H9 (cell line): ENCODE results near the gene TEAD1. TPM values are rescaled to one million over a fixed set of nuclear protein-coding genes. Genes with fewer than 3 reads are reported as not detected.

ENCODE experiments used
- DNase-seq: peaks from one replicate; pipeline ENCODE4 v3.0.0-alpha.2; 2017
- H2AFZ ChIP-seq: one replicate; pipeline ENCODE4 v1.6.1; 2013; ENCODE audit warnings: mild to moderate bottlenecking, low read length, control low read depth, moderate library complexity
- H2AK5ac ChIP-seq: 2 replicates; pipeline ENCODE4 v1.6.1; 2013; ENCODE audit warnings: low read length, control low read depth, mixed read lengths; ENCODE audit not compliant: insufficient read length
- H2BK120ac ChIP-seq: one replicate; pipeline ENCODE4 v1.6.1; 2013; ENCODE audit warnings: low read depth, mild to moderate bottlenecking, low read length, control low read depth, inconsistent platforms; ENCODE audit not compliant: poor library complexity, severe bottlenecking
- H2BK12ac ChIP-seq: 2 replicates; pipeline ENCODE4 v1.6.1; 2013; ENCODE audit warnings: low read length, control low read depth, mixed read lengths, low read depth; ENCODE audit not compliant: insufficient read length
- H2BK15ac ChIP-seq: 2 replicates; pipeline ENCODE4 v1.6.1; 2013; ENCODE audit warnings: low read depth, low read length, control low read depth
- H2BK20ac ChIP-seq: one replicate; pipeline ENCODE4 v1.6.1; 2013; ENCODE audit warnings: low read depth, mild to moderate bottlenecking, low read length, control low read depth, inconsistent platforms; ENCODE audit not compliant: poor library complexity, severe bottlenecking
- H2BK5ac ChIP-seq: 2 replicates; pipeline ENCODE4 v1.6.1; 2013; ENCODE audit warnings: low read length, control low read depth, mixed read lengths; ENCODE audit not compliant: insufficient read length
- H3K14ac ChIP-seq: 2 replicates; pipeline ENCODE4 v1.6.1; 2013; ENCODE audit warnings: low read length, control low read depth; ENCODE audit not compliant: insufficient read depth
- H3K18ac ChIP-seq: 2 replicates; pipeline ENCODE4 v1.6.1; 2013; ENCODE audit warnings: low read depth, mild to moderate bottlenecking, mixed read lengths, low read length, control low read depth; ENCODE audit not compliant: insufficient read length
- H3K23ac ChIP-seq: 2 replicates; pipeline ENCODE4 v1.6.1; 2013; ENCODE audit warnings: low read length, control low read depth, mixed read lengths, low read depth; ENCODE audit not compliant: insufficient read length
- H3K23me2 ChIP-seq: 2 replicates; pipeline ENCODE4 v1.6.1; 2013; ENCODE audit warnings: low read depth, mild to moderate bottlenecking, mixed read lengths, low read length, control low read depth; ENCODE audit not compliant: insufficient read length, poor library complexity, severe bottlenecking
- H3K27ac ChIP-seq: 2 replicates; pipeline ENCODE4 v1.5.1; 2013; ENCODE audit warnings: low read length, control low read depth, mixed read lengths, low read depth; ENCODE audit not compliant: insufficient read length
- H3K27me3 ChIP-seq: 2 replicates; pipeline ENCODE4 v1.6.1; 2013; ENCODE audit warnings: low read length, control low read depth, inconsistent platforms; ENCODE audit not compliant: insufficient read depth
- H3K4ac ChIP-seq: 2 replicates; pipeline ENCODE4 v1.6.1; 2013; ENCODE audit warnings: low read depth, mild to moderate bottlenecking, control low read depth, inconsistent platforms, low read length, moderate library complexity
- H3K4me1 ChIP-seq: 2 replicates; pipeline ENCODE4 v1.6.1; 2013; ENCODE audit warnings: low read length, control low read depth, inconsistent platforms; ENCODE audit not compliant: insufficient read depth
- H3K4me2 ChIP-seq: 2 replicates; pipeline ENCODE4 v1.6.1; 2013; ENCODE audit warnings: low read length, control low read depth, mixed read lengths; ENCODE audit not compliant: insufficient read length, insufficient read depth
- H3K56ac ChIP-seq: 2 replicates; pipeline ENCODE4 v1.6.1; 2013; ENCODE audit warnings: low read depth, mild to moderate bottlenecking, mixed read lengths, low read length, control low read depth; ENCODE audit not compliant: insufficient read length
- H3K79me1 ChIP-seq: 2 replicates; pipeline ENCODE4 v1.6.1; 2013; ENCODE audit warnings: low read depth, mild to moderate bottlenecking, moderate library complexity, low read length, control low read depth, inconsistent platforms; ENCODE audit not compliant: insufficient read depth, poor library complexity, severe bottlenecking
- H3K79me2 ChIP-seq: 2 replicates; pipeline ENCODE4 v1.6.1; 2013; ENCODE audit warnings: low read length, control low read depth, inconsistent platforms; ENCODE audit not compliant: insufficient read depth
- H3K9ac ChIP-seq: 2 replicates; pipeline ENCODE4 v1.6.1; 2013; ENCODE audit warnings: low read length, control low read depth, mixed read lengths; ENCODE audit not compliant: insufficient read length; ENCODE audit errors: extremely low read depth
- H3K9me3 ChIP-seq: one replicate; pipeline ENCODE4 v1.6.1; 2013; ENCODE audit warnings: low read depth, low read length, inconsistent platforms; ENCODE audit not compliant: control insufficient read depth
- H3T11ph ChIP-seq: one replicate; pipeline ENCODE4 v1.6.1; 2013; ENCODE audit warnings: mild to moderate bottlenecking, low read length, control low read depth, inconsistent platforms
- H4K20me1 ChIP-seq: one replicate; pipeline ENCODE4 v1.6.1; 2013; ENCODE audit not compliant: control insufficient read depth, insufficient read length, insufficient read depth
- H4K5ac ChIP-seq: 2 replicates; pipeline ENCODE4 v1.6.1; 2013; ENCODE audit warnings: low read depth, mild to moderate bottlenecking, mixed read lengths, low read length, control low read depth; ENCODE audit not compliant: insufficient read length
- H4K8ac ChIP-seq: replicated peaks from 2 replicates; pipeline ENCODE4 v1.6.1; 2013; ENCODE audit warnings: low read length, control low read depth, mixed read lengths, low read depth; ENCODE audit not compliant: insufficient read length
- H4K91ac ChIP-seq: 2 replicates; pipeline ENCODE4 v1.6.1; 2013; ENCODE audit warnings: low read depth, mild to moderate bottlenecking, moderate library complexity, mixed read lengths, low read length, control low read depth; ENCODE audit not compliant: insufficient read length
- H3K27ac Mint-ChIP-seq, 3 experiments: 2 replicates in 2 of 3; 3 replicates in 1 of 3; pipeline ENCODE4 v1.8.0; 2020 to 2021; ENCODE audit warnings: mixed read lengths in 3 of 3, mild to moderate bottlenecking in 1 of 3, moderate library complexity in 1 of 3
- H3K27me3 Mint-ChIP-seq: 2 replicates; pipeline ENCODE4 v1.8.0; 2021; ENCODE audit warnings: low read depth, mild to moderate bottlenecking, moderate library complexity, mixed read lengths
- H3K36me3 Mint-ChIP-seq, 3 experiments: 2 replicates in 2 of 3; 3 replicates in 1 of 3; pipeline ENCODE4 v1.8.0; 2020 to 2021; ENCODE audit warnings: low read depth in 3 of 3, mixed read lengths in 3 of 3; ENCODE audit not compliant: insufficient read depth in 1 of 3
- H3K4me1 Mint-ChIP-seq, 2 experiments: 2 replicates each; pipeline ENCODE4 v1.8.0; 2020; ENCODE audit warnings: mixed read lengths in 2 of 2
- H3K4me3 Mint-ChIP-seq, 2 experiments: 2 replicates in 1 of 2; 3 replicates in 1 of 2; pipeline ENCODE4 v1.8.0; 2020 to 2021; ENCODE audit warnings: mild to moderate bottlenecking in 2 of 2, mixed read lengths in 2 of 2, moderate library complexity in 1 of 2
- H3K9me3 Mint-ChIP-seq, 2 experiments: 2 replicates in 1 of 2; 3 replicates in 1 of 2; pipeline ENCODE4 v1.8.0; 2020; ENCODE audit warnings: mild to moderate bottlenecking in 2 of 2, mixed read lengths in 2 of 2, moderate library complexity in 1 of 2
- CTCF ChIP-seq: fragments of 200-600 bp; sonication (generic); conservative IDR thresholded peaks from 3 replicates; pipeline ENCODE4 v1.8.0; 2021; ENCODE audit warnings: antibody characterized with exemption, mild to moderate bottlenecking
- WGBS: extraction: QIAGEN DNeasy Blood & Tissue Kit; methylation state at CpG from one replicate; pipeline ENCODE4 v1.1.7; 2013; ENCODE audit warnings: missing lambda C conversion rate, low lambda C conversion rate, mixed read lengths; ENCODE audit not compliant: insufficient read length; ENCODE audit errors: extremely low coverage; 5-methylcytosine and 5-hydroxymethylcytosine counted together
- total RNA-seq: library from RNA; stranded (reverse); gene quantifications from 2 replicates; pipeline ENCODE4 v1.2.1, GENCODE V29; 2021

The TEAD1 gene
- total RNA-seq, 1 experiment from 2014 or later: 75.1 TPM

GRCh38 chr11:12943311-12943710 lies 269.1 kb downstream of the TEAD1 start:
- H3K56ac ChIP-seq: no peak overlapping the region
- H3K27ac Mint-ChIP-seq: no peak overlapping the region
- H2BK12ac ChIP-seq: no peak overlapping the region
- no peaks in the 10 kb centered on the region for H3K79me2 ChIP-seq
- H2BK5ac ChIP-seq: no peak overlapping the region
- H4K8ac ChIP-seq: no peak overlapping the region
- no peak overlapping the region for H3K27ac ChIP-seq
- H2AK5ac ChIP-seq: no peak overlapping the region
- H3K4me3 Mint-ChIP-seq: no peak overlapping the region
- no peak overlapping the region for H2AFZ ChIP-seq
- H3K9me3 ChIP-seq: no peaks in the 10 kb centered on the region
- WGBS: no CpG with 5 or more reads among the region's 5 CpGs
- H4K5ac ChIP-seq: no peak overlapping the region
- no peaks in the 10 kb centered on the region for H3K79me1 ChIP-seq
- no peak for TF ChIP-seq CTCF
- H3K4me1 ChIP-seq: no peaks in the 10 kb centered on the region
- no peak overlapping the region for H3K18ac ChIP-seq
- no peak overlapping the region for H2BK15ac ChIP-seq
- H3K9ac ChIP-seq: no peak overlapping the region
- H3K23me2 ChIP-seq: no peaks in the 10 kb centered on the region
- H3K27me3 ChIP-seq: no peaks in the 10 kb centered on the region
- no peak overlapping the region for H3T11ph ChIP-seq
- H3K14ac ChIP-seq: no peak overlapping the region
- DNase-seq: no peak
- no peaks in the 10 kb centered on the region for H3K9me3 Mint-ChIP-seq
- peaks cover 0 to 10% of the 10 kb centered on the region in 2 experiments; a peak in 2 of 4 replicates for H3K4me1 Mint-ChIP-seq
- H3K4me2 ChIP-seq: no peak overlapping the region
- H2BK120ac ChIP-seq: no peak overlapping the region
- no peaks in the 10 kb centered on the region for H4K20me1 ChIP-seq
- H3K4ac ChIP-seq: no peak overlapping the region
- H3K36me3 Mint-ChIP-seq: peaks cover 16 to 34% (median 16%) of the 10 kb centered on the region in 3 experiments; a peak in 6 of 7 replicates
- H3K23ac ChIP-seq: no peak overlapping the region
- no peak overlapping the region for H4K91ac ChIP-seq
- H3K27me3 Mint-ChIP-seq: no peaks in the 10 kb centered on the region
- H2BK20ac ChIP-seq: no peak overlapping the region
